Activated CD8-positive, alpha-beta memory T cell treated with anti-CD3 and anti-CD28 coated beads, Interleukin-2, amount 10 ng/mL, durations not matched to agents 7 days and 5 days (primary cell): ENCODE results near the gene SEMA3A. TPM values are rescaled to one million over a fixed set of nuclear protein-coding genes. Genes with fewer than 3 reads are reported as not detected.

Experiments
- ATAC-seq: fragments of 150-1000 bp; cut with Tn5 transposase; one replicate; pipeline ENCODE4 v1.10.0; 2021; ENCODE audit warnings: moderate library complexity
- CTCF ChIA-PET: fragments of 350-600 bp; sonication (Branson Sonifier 250); formaldehyde crosslinking; loops from one replicate; lab custom pipeline; 2021; ENCODE audit warnings: antibody characterized with exemption; lab: Charles Lee
- DNase-seq: peaks from one replicate; pipeline ENCODE4 v3.0.0-alpha.2; 2020
- H3K27ac Mint-ChIP-seq: one replicate; pipeline ENCODE4 v1.8.0; 2021; ENCODE audit warnings: mild to moderate bottlenecking, mixed read lengths
- H3K27me3 Mint-ChIP-seq: one replicate; pipeline ENCODE4 v1.8.0; 2021; ENCODE audit warnings: mixed read lengths
- H3K36me3 Mint-ChIP-seq: one replicate; pipeline ENCODE4 v1.8.0; 2021; ENCODE audit warnings: mild to moderate bottlenecking, mixed read lengths
- H3K4me1 Mint-ChIP-seq: one replicate; pipeline ENCODE4 v1.8.0; 2021; ENCODE audit warnings: mixed read lengths
- H3K4me3 Mint-ChIP-seq: one replicate; pipeline ENCODE4 v1.8.0; 2021; ENCODE audit warnings: mild to moderate bottlenecking, moderate library complexity, mixed read lengths
- H3K9me3 Mint-ChIP-seq: one replicate; pipeline ENCODE4 v1.8.0; 2022; ENCODE audit warnings: low read depth, mixed read lengths
- total RNA-seq, 2 experiments: library from RNA; stranded (reverse); gene quantifications; one replicate each; pipeline ENCODE4 v1.2.3, GENCODE V29; 2021

Gene SEMA3A
- total RNA-seq, 2 experiments from 2014 or later: 0.82 to 1.4 TPM

DNA sequence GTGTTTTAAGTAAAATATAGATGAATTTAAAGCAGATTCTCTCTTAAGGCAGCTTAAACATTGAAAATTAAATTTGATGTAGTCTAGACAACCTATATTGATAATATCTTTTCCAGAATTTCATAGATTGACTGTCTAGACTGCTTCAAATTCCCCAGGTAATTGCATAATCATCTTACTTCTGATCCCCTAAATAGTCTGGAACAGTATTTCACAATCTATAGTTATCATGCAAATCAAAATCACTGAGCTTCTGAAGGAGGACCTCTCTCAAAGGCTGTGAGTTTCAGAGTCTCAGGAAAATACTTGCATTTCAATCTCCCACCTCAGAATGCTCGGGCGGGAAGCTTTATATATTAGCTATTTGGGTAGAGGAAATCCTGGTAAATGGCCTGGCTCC lies 87.3 kb downstream of the SEMA3A start:
- Mint-ChIP-seq H3K9me3 (peaks cover 2% of the 10 kb centered on the region), H3K36me3 (no peaks in the 10 kb centered on the region), H3K4me1 (no peaks in the 10 kb centered on the region), H3K4me3 (no peak overlapping the region), H3K27me3 (no peaks in the 10 kb centered on the region), H3K27ac (no peak overlapping the region)
- CTCF ChIA-PET: no interaction called here
- no peak for DNase-seq
- ATAC-seq: no peak

DNA sequence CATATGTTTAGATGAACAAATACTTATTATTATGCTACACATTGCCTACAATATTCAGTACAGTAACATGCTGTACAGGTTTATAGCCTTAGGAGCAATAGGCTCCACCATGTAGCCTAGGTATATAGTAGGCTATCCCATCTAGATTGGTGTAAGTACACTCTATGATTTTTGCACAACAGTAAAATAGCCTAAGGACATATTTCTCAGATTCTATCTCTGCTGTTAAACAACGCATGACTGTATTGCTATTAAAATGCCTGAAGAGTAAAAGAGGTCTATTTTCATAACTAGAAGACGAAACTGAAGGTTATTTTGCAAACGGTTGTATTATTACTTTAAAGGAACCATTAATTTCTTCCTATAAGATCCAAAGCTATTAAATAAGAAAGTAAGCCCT lies 88.3 kb downstream of the SEMA3A start:
- Mint-ChIP-seq H3K27me3 (no peaks in the 10 kb centered on the region), H3K27ac (no peak overlapping the region), H3K36me3 (no peaks in the 10 kb centered on the region), H3K4me1 (no peaks in the 10 kb centered on the region), H3K4me3 (no peak overlapping the region), H3K9me3 (peaks cover 2% of the 10 kb centered on the region)
- CTCF ChIA-PET: no interaction called here
- ATAC-seq (no peak), DNase-seq (no peak)

DNA sequence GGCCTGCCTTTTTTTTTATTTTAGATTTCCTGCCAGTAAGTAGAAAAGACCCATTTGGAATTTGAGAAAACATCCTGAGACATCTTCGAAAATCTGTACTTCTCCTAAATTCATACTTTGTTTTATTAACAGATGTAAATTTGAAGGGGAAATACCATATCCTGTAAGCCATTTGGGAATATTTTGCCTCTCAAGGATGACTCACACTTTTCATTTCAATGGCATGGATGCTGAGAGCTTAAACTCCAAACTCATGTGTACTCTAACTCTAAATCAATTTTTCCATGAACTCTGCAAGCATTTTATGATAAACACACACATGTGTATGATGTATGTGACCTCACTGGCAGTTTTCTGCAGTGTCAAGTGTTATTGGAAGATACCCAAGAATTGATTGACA lies 89.0 kb downstream of the SEMA3A start:
- CTCF ChIA-PET: no interaction called here
- DNase-seq (no peak), ATAC-seq (no peak)

DNA sequence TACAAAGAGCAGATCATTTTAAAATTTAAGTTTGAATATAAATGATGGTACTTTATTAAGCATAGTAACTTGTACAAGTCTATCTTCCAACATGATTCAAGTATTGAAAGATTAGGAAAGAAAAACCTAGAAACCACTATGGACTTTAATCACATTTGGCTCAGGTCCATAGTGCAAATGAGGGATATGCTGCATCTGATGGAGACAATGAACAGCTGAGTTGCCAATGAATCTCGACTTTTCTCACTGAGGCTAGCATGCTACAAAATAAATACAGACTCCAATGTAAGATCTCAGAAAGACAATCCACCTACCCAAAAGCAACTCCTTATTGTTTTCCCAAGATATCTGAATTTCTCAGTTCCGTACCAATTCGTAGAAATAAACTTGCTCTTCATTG lies 89.8 kb downstream of the SEMA3A start:
- Mint-ChIP-seq H3K27me3 (no peaks in the 10 kb centered on the region), H3K4me1 (no peaks in the 10 kb centered on the region), H3K36me3 (no peaks in the 10 kb centered on the region), H3K4me3 (no peak overlapping the region), H3K9me3 (peaks cover under 1% of the 10 kb centered on the region), H3K27ac (no peak overlapping the region)
- DNase-seq (no peak), ATAC-seq (no peak)
- CTCF ChIA-PET: no interaction called here

More for the DNA sequence above, 89.0 kb downstream of the SEMA3A start:
- H3K4me3 Mint-ChIP-seq: no peak overlapping the region
- H3K27ac Mint-ChIP-seq: no peak overlapping the region
- peaks cover 2% of the 10 kb centered on the region for H3K9me3 Mint-ChIP-seq
- no peaks in the 10 kb centered on the region for H3K36me3 Mint-ChIP-seq
- H3K4me1 Mint-ChIP-seq: no peaks in the 10 kb centered on the region
- no peaks in the 10 kb centered on the region for H3K27me3 Mint-ChIP-seq

DNA sequence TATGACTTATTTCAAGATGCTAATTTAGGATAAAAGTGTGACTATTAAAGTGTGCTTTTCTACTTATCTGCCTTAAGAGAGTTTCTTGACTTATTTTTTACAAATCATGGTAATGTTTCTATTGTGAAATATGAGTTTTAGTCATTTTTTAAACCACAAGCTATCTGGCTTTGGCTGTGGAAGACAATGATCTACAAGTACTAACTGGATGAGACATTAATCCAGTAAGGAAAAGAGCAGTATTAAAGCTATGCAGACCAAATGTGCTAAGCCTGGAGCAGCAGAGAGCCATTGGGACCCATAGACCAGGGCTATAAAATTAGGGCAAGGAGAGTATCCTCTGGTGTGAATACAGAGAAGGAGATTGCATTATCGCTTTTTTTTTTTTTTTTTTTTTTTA lies 92.4 kb downstream of the SEMA3A start:
- no peaks in the 10 kb centered on the region for H3K4me1 Mint-ChIP-seq
- no peaks in the 10 kb centered on the region for H3K36me3 Mint-ChIP-seq
- H3K27ac Mint-ChIP-seq: no peak overlapping the region
- no peak for DNase-seq
- no peak for ATAC-seq
- no peak overlapping the region for H3K4me3 Mint-ChIP-seq
- H3K27me3 Mint-ChIP-seq: no peaks in the 10 kb centered on the region
- CTCF ChIA-PET: no interaction called here
- no peaks in the 10 kb centered on the region for H3K9me3 Mint-ChIP-seq

DNA sequence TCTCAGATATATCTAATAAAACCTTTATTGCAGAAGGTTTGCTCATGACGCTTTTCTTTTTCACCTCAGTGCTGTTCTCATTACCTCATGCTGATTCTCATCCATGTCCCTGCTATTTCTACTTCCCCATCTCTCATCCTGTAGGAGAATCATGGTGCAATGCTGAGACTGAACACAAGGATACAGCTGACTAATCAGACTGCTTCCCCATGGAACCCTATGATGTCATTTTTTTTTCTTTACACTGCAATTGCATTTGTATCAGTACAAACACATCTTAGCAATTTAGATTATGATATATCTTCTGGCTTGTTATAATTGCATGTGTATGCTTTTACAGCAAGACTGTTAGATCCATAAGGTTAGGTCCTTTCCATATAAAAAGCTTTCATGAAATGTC lies 93.7 kb downstream of the SEMA3A start:
- DNase-seq (no peak), ATAC-seq (no peak)
- no peak overlapping the region for H3K27ac Mint-ChIP-seq
- CTCF ChIA-PET: no interaction called here
- H3K4me3 Mint-ChIP-seq: no peak overlapping the region
- H3K36me3 Mint-ChIP-seq: no peaks in the 10 kb centered on the region
- no peaks in the 10 kb centered on the region for H3K4me1 Mint-ChIP-seq
- no peaks in the 10 kb centered on the region for H3K9me3 Mint-ChIP-seq
- H3K27me3 Mint-ChIP-seq: no peaks in the 10 kb centered on the region

DNA sequence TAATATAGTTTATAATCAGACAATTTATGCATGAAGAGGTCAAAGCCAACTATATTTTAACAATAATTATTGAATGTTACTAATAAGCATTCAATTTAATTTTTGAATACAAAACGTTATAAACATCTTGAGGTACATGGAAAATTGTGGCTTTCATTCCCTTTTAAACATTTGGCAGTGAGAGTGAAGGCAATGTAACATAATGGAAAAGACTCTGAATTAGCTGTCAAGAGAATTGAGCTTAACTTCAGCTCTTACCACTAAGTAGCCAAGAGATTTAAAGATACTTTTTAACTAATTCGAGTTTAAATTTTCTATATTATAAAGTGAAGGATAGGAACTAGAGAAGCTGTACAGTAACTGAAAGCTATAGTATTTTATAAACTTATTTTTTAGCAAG lies 98.6 kb downstream of the SEMA3A start:
- no peak overlapping the region for H3K27ac Mint-ChIP-seq
- no peaks in the 10 kb centered on the region for H3K36me3 Mint-ChIP-seq

DNA sequence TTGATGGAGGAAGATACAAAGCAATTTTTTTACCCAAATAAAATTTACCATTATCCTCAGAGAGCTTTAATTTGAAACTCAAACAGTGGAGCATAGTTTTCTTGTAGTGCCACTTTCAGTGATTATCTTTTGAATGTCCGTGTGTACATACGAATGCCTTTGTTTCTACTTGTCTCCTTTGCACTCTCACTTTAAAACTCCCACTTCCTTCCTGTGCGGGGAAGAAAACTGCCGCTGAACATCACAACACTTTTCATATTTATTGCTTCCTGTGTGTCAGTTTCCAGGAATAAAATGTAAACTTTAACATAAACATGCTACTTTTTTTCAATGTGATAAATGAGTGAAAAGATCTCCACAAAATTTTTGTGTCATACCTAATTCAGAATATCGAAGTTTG lies 102.4 kb downstream of the SEMA3A start:
- no peaks in the 10 kb centered on the region for H3K36me3 Mint-ChIP-seq
- H3K9me3 Mint-ChIP-seq: peaks cover 4% of the 10 kb centered on the region
- CTCF ChIA-PET: no interaction called here
- H3K4me3 Mint-ChIP-seq: no peak overlapping the region
- peak overlapping the region; percentile 65 for H3K27ac Mint-ChIP-seq
- no peaks in the 10 kb centered on the region for H3K27me3 Mint-ChIP-seq
- ATAC-seq (no peak), DNase-seq (peak; percentile 41)
- H3K4me1 Mint-ChIP-seq: peaks cover 7% of the 10 kb centered on the region

More for the DNA sequence above, 98.6 kb downstream of the SEMA3A start:
- H3K4me1 Mint-ChIP-seq: peaks cover 7% of the 10 kb centered on the region
- H3K27me3 Mint-ChIP-seq: no peaks in the 10 kb centered on the region
- H3K4me3 Mint-ChIP-seq: no peak overlapping the region
- peaks cover 3% of the 10 kb centered on the region for H3K9me3 Mint-ChIP-seq
- CTCF ChIA-PET: no interaction called here
- DNase-seq: no peak
- ATAC-seq: no peak

DNA sequence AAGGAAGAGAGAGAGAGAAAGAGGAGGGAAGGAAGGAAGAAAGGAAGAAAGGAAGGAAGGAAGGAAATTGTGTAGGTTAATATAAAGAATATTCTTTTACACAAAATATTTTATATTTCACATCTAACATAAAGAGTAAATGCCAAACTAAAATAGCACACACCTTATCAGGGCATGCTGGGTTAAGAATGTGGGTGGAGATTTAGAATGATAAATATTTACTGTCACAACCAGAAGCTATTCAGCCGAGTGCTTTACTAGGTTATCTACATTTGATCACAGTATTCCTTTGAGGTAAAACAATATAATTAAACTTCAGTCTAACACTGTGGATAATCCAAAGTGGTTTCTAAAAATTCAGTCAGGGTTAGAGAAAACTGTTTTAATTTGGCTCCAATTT lies 103.3 kb downstream of the SEMA3A start:
- Mint-ChIP-seq H3K9me3 (peaks cover 5% of the 10 kb centered on the region), H3K27me3 (no peaks in the 10 kb centered on the region), H3K4me3 (no peak overlapping the region), H3K4me1 (peaks cover 7% of the 10 kb centered on the region), H3K36me3 (no peaks in the 10 kb centered on the region), H3K27ac (no peak overlapping the region)
- ATAC-seq: no peak
- CTCF ChIA-PET: no interaction called here
- no peak for DNase-seq

DNA sequence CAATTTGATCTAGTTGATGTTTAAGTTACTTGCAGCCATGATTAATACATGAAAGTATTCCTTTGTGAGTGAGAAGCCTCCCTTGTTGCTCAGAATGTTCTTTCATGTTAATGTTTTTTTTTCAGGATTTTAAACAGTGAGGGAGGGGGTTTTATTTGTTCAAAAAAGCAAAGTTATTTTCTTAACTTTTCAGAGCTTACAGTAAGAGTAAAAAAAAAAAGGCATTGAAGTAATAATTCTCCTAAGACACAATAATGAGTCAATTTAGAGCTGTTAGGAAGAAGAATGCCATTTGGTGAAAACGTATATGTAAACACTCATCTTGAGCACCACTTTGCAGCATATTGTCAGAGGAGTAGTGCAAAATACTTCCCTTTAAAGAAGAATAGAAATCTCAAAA lies 105.8 kb downstream of the SEMA3A start:
- CTCF ChIA-PET: no interaction called here
- no peak for DNase-seq
- Mint-ChIP-seq H3K27me3 (no peaks in the 10 kb centered on the region), H3K9me3 (peaks cover 5% of the 10 kb centered on the region), H3K4me3 (no peak overlapping the region), H3K4me1 (peaks cover 7% of the 10 kb centered on the region), H3K27ac (no peak overlapping the region), H3K36me3 (no peaks in the 10 kb centered on the region)
- ATAC-seq: no peak

DNA sequence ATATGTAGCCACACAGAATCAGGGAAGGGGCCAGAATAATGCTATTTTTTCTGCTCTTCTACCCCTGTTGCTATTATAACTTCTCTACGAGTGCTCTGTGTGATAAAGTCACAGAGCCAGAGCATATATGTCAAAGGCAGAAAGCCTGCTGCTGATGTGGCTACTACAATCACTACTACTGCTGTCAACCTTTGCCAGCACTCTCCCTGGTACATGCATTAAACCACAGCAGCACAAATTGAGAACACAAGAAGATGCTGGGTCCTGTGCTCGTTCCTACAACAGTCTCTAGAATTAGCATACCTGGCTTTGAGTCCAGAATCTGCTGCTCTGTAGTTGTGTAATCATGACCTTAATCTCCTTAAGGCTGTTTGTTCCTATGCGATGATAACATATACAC lies 108.6 kb downstream of the SEMA3A start:
- Mint-ChIP-seq H3K27ac (no peak overlapping the region), H3K4me3 (no peak overlapping the region), H3K4me1 (no peaks in the 10 kb centered on the region), H3K36me3 (no peaks in the 10 kb centered on the region), H3K27me3 (no peaks in the 10 kb centered on the region), H3K9me3 (peaks cover 2% of the 10 kb centered on the region)
- CTCF ChIA-PET: no interaction called here
- DNase-seq (no peak), ATAC-seq (no peak)

DNA sequence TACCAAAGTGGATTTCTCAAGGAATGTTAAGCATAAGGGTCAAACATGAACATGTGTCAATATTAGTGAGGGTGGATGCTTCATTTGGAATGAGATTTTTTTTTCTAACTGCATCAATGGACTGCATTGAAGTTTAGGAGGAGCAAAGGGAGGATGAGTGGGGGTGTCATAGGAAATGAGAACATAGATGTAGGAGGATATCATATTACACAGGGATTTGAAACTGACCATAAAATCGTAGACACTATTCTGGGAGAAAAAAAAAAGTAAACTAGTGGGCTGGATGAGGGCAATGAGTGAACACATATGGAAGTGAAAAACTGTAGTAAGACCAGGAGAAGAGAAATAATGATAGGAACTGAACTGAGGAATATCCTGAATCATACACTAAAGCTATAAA lies 109.4 kb downstream of the SEMA3A start:
- CTCF ChIA-PET: no interaction called here
- no peak overlapping the region for H3K4me3 Mint-ChIP-seq
- DNase-seq (no peak), ATAC-seq (no peak)
- H3K36me3 Mint-ChIP-seq: no peaks in the 10 kb centered on the region
- no peak overlapping the region for H3K27ac Mint-ChIP-seq
- no peaks in the 10 kb centered on the region for H3K27me3 Mint-ChIP-seq
- H3K9me3 Mint-ChIP-seq: peaks cover 2% of the 10 kb centered on the region
- no peaks in the 10 kb centered on the region for H3K4me1 Mint-ChIP-seq

DNA sequence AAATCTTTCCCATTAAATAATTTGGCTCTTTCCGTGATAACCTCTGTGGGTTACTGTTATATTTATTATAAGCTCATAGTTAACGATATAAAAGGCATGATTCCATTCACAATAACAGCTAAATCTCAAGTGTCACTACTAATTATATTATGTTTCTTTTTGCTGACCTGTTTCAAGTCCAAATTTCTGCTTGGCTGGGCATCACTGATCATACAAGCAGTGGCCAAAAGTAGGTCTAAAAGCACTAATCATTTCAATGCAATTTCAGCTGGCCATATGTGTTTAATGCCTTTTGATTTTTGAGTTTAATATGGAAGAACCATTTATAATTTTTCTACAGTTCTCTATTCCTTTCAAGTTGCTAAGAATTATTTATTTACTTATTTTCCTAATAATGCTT lies 110.7 kb downstream of the SEMA3A start:
- Mint-ChIP-seq H3K9me3 (peaks cover 2% of the 10 kb centered on the region), H3K4me3 (no peak overlapping the region), H3K27ac (no peak overlapping the region), H3K36me3 (no peaks in the 10 kb centered on the region), H3K4me1 (no peaks in the 10 kb centered on the region), H3K27me3 (no peaks in the 10 kb centered on the region)
- ATAC-seq (no peak), DNase-seq (no peak)
- CTCF ChIA-PET: no interaction called here

DNA sequence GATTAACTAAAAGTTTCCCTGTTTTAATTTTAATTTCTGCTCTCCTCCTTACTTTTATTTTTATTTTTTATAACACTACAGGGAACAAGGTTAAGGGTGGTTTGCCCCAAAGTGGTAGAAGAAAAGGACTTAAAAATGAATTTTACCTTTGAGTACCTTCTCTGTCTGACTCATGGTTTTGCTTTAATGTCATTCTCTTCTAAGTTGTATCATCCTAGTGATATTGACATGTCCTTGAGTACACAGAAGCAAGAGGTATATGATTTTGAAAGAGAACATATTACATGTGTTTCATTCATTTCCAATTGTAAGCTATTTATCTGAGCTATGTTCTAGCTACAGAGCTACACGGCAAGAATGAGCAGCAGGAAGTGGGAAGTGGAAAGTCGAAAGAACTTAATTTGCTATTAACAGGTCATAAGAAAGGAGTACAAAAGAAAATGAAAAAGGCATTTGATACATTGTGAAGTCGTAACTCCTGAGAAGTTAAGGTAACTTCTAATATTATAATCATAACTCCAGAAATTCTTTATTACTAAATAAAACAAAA lies 112.5 kb downstream of the SEMA3A start:
- DNase-seq: no peak
- H3K27ac Mint-ChIP-seq: no peak overlapping the region
- H3K4me3 Mint-ChIP-seq: no peak overlapping the region

DNA sequence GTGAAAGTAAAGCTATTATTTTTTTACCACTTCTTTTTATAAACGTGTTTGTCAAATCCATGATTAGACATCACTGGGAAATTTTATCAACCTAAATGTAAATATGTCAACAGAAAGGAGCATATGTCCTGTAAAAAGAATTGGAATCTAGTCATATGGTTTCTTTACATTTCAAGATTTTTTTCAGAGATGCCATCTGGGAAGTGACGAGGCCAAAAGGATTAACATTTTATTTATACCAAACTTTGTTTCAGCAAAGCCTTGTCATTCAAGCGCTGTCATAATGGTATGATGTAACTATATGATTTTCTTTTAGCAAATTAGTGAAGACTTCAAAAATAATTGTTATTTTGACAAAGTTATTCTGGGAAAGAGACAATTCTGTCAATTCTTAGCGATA lies 117.3 kb downstream of the SEMA3A start:
- Mint-ChIP-seq H3K4me3 (no peak overlapping the region), H3K27me3 (no peaks in the 10 kb centered on the region), H3K36me3 (peaks cover 2% of the 10 kb centered on the region), H3K4me1 (peaks cover 3% of the 10 kb centered on the region), H3K9me3 (no peaks in the 10 kb centered on the region), H3K27ac (no peak overlapping the region)
- CTCF ChIA-PET: no interaction called here
- ATAC-seq (no peak), DNase-seq (no peak)

More for the DNA sequence above, 112.5 kb downstream of the SEMA3A start:
- no peak for ATAC-seq
- H3K27me3 Mint-ChIP-seq: no peaks in the 10 kb centered on the region
- no peaks in the 10 kb centered on the region for H3K9me3 Mint-ChIP-seq
- H3K36me3 Mint-ChIP-seq: peaks cover 2% of the 10 kb centered on the region
- peaks cover 2% of the 10 kb centered on the region for H3K4me1 Mint-ChIP-seq
- CTCF ChIA-PET: no interaction called here
